WTC11 (cell line): ENCODE results near the gene LAMA5. TPM values are rescaled to one million over a fixed set of nuclear protein-coding genes. Genes with fewer than 3 reads are reported as not detected.

Source experiments
- ATAC-seq: fragments of 200-7000 bp; cut with Tn5 transposase; 2 replicates; pipeline ENCODE4 v1.10.0; 2021; ENCODE audit warnings: mild to moderate bottlenecking, moderate library complexity
- CTCF ChIA-PET: fragments of 300-600 bp; sonication (Branson Sonifier 250); formaldehyde crosslinking; loops from one replicate; lab custom pipeline; 2021; ENCODE audit warnings: antibody characterized with exemption; lab: Charles Lee
- POLR2A ChIA-PET: fragments of 350-600 bp; sonication (Branson Sonifier 250); formaldehyde crosslinking; loops from one replicate; lab custom pipeline; 2021; ENCODE audit warnings: antibody characterized with exemption; lab: Charles Lee
- DNase-seq: peaks from one replicate; pipeline ENCODE4 v3.0.0; 2021; ENCODE audit warnings: low spot score
- H3K27ac Mint-ChIP-seq: 2 replicates; pipeline ENCODE4 v1.8.0; 2021; ENCODE audit warnings: mixed read lengths
- H3K27me3 Mint-ChIP-seq: 2 replicates; pipeline ENCODE4 v1.8.0; 2021; ENCODE audit warnings: low read depth, mild to moderate bottlenecking, moderate library complexity, mixed read lengths
- H3K36me3 Mint-ChIP-seq: 2 replicates; pipeline ENCODE4 v1.8.0; 2021; ENCODE audit warnings: mixed read lengths
- H3K4me1 Mint-ChIP-seq: 2 replicates; pipeline ENCODE4 v1.8.0; 2022; ENCODE audit warnings: mixed read lengths
- H3K4me3 Mint-ChIP-seq: 2 replicates; pipeline ENCODE4 v1.8.0; 2021; ENCODE audit warnings: mild to moderate bottlenecking, moderate library complexity, mixed read lengths
- H3K9me3 Mint-ChIP-seq: 2 replicates; pipeline ENCODE4 v1.8.0; 2021; ENCODE audit warnings: mixed read lengths
- CREB1 ChIP-seq: sonication (generic); formaldehyde crosslinking; IDR thresholded peaks from 2 replicates; pipeline ENCODE4 v1.8.0; 2023; ENCODE audit warnings: mild to moderate bottlenecking, missing genetic modification reagents
- ETV6 ChIP-seq: sonication (generic); formaldehyde crosslinking; IDR thresholded peaks from 2 replicates; pipeline ENCODE4 v1.8.1; 2022; ENCODE audit warnings: mild to moderate bottlenecking, missing genetic modification reagents
- FOXK1 ChIP-seq: sonication (generic); formaldehyde crosslinking; IDR thresholded peaks from 2 replicates; pipeline ENCODE4 v1.8.0; 2022; ENCODE audit warnings: mild to moderate bottlenecking, moderate library complexity, missing genetic modification reagents
- FOXP1 ChIP-seq: sonication (generic); formaldehyde crosslinking; IDR thresholded peaks from 2 replicates; pipeline ENCODE4 v1.8.0; 2022; ENCODE audit warnings: missing genetic modification reagents, mild to moderate bottlenecking, moderate library complexity, borderline replicate concordance
- GRHL2 ChIP-seq: fragments of 250-450 bp; sonication (Bioruptor Pico); IDR thresholded peaks from 2 replicates; pipeline ENCODE4 v1.8.0; 2022; ENCODE audit warnings: mild to moderate bottlenecking, moderate library complexity; ENCODE audit not compliant: insufficient replicate concordance, severe bottlenecking
- GTF2I ChIP-seq: fragments of 250-450 bp; sonication (Bioruptor Pico); conservative IDR thresholded peaks from 2 replicates; pipeline ENCODE4 v1.4.0; 2021; ENCODE audit warnings: mild to moderate bottlenecking
- NR2C2 ChIP-seq: sonication (generic); formaldehyde crosslinking; IDR thresholded peaks from 2 replicates; pipeline ENCODE4 v1.8.0; 2022; ENCODE audit warnings: mild to moderate bottlenecking, missing genetic modification reagents
- SMAD3 ChIP-seq: sonication (generic); formaldehyde crosslinking; IDR thresholded peaks from 2 replicates; pipeline ENCODE4 v1.8.0; 2022; ENCODE audit warnings: missing genetic modification reagents, mild to moderate bottlenecking, borderline replicate concordance
- SOX15 ChIP-seq: fragments of 250-450 bp; sonication (Bioruptor Pico); IDR thresholded peaks from 2 replicates; pipeline ENCODE4 v1.9.0; 2021; ENCODE audit warnings: mild to moderate bottlenecking
- ZNF219 ChIP-seq: sonication (generic); formaldehyde crosslinking; IDR thresholded peaks from 2 replicates; pipeline ENCODE4 v1.8.0; 2023; ENCODE audit warnings: missing genetic modification reagents, mild to moderate bottlenecking, borderline replicate concordance
- ZNF317 ChIP-seq: sonication (generic); formaldehyde crosslinking; IDR thresholded peaks from 2 replicates; pipeline ENCODE4 v1.8.1; 2023; ENCODE audit warnings: low read depth, mild to moderate bottlenecking, moderate library complexity, missing genetic modification reagents, borderline replicate concordance
- ZNF423 ChIP-seq: fragments of 250-450 bp; sonication (Bioruptor Pico); IDR thresholded peaks from 2 replicates; pipeline ENCODE4 v2.1.2; 2022; ENCODE audit warnings: mild to moderate bottlenecking, moderate library complexity
- ZNF671 ChIP-seq: fragments of 250-450 bp; sonication (Bioruptor Pico); IDR thresholded peaks from 2 replicates; pipeline ENCODE4 v1.8.0; 2021; ENCODE audit warnings: mild to moderate bottlenecking
- total RNA-seq: library from RNA; stranded (reverse); gene quantifications from 3 replicates; pipeline ENCODE4 v1.2.3, GENCODE V29; 2021
- TF ChIP-seq, protein P1 (sequence below): fragments of 250-450 bp; sonication (Bioruptor Pico); IDR thresholded peaks from 2 replicates; pipeline ENCODE4 v1.9.0; 2021; ENCODE audit warnings: mild to moderate bottlenecking
- TF ChIP-seq, protein P2 (sequence below): fragments of 250-450 bp; sonication (Bioruptor Pico); IDR thresholded peaks from 2 replicates; pipeline ENCODE4 v1.9.0; 2021; ENCODE audit warnings: mild to moderate bottlenecking, borderline replicate concordance
- TF ChIP-seq, protein P3 (sequence below): sonication (generic); formaldehyde crosslinking; IDR thresholded peaks from 2 replicates; pipeline ENCODE4 v1.8.0; 2022; ENCODE audit warnings: mild to moderate bottlenecking, missing genetic modification reagents
- TF ChIP-seq, protein P4 (sequence below): sonication (generic); formaldehyde crosslinking; IDR thresholded peaks from 2 replicates; pipeline ENCODE4 v1.8.1; 2023; ENCODE audit warnings: mild to moderate bottlenecking, missing genetic modification reagents, moderate library complexity
- TF ChIP-seq, protein P5 (sequence below): sonication (generic); formaldehyde crosslinking; IDR thresholded peaks from 2 replicates; pipeline ENCODE4 v1.8.0; 2022; ENCODE audit warnings: mild to moderate bottlenecking, missing genetic modification reagents
- TF ChIP-seq, protein P6 (sequence below): sonication (generic); formaldehyde crosslinking; conservative IDR thresholded peaks from 2 replicates; pipeline ENCODE4 v1.8.1; 2023; ENCODE audit warnings: mild to moderate bottlenecking, low read depth, missing genetic modification reagents, moderate library complexity
- TF ChIP-seq, protein P7 (sequence below): sonication (generic); formaldehyde crosslinking; IDR thresholded peaks from 2 replicates; pipeline ENCODE4 v1.8.0; 2023; ENCODE audit warnings: missing genetic modification reagents

Gene LAMA5
- total RNA-seq, 1 experiment from 2014 or later, result 329 TPM

DNA sequence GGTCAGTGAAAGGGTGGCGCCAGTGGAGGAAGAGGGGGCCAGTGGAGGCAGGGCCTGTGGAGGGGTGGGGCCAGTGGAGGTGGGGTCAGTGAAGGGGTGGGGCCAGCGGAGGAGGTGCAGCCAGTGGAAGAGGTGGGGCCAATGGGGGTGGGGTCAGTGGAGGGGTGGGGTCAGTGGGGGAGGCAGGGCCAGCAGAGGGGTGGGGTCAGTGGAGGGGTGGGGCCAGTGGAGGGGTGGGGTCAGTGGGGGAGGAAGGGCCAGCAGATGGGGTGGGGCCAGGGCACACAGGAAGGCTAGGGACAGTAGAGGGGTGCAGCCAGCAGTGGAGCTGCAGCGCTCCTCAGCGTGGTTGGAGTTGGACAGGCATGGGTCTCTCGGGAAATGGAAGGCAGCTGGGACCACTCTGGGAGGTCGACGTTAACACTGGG, 45.6 kb downstream of the LAMA5 start:
- peak; percentile 59 for DNase-seq
- Mint-ChIP-seq H3K4me1 (no peaks in the 10 kb centered on the region), H3K4me3 (no peak overlapping the region), H3K27me3 (no peaks in the 10 kb centered on the region), H3K27ac (no peak overlapping the region), H3K9me3 (0 out of 2 replicates have a peak, but pooled peaks cover 4% of the 10 kb centered on the region), H3K36me3 (peaks cover 47% of the 10 kb centered on the region)
- TF ChIP-seq NR2C2 (CRISPR knock-in tag) (no peak), SOX15 (CRISPR knock-in tag) (no peak), GTF2I (no peak), SMAD3 (CRISPR knock-in tag) (no peak), ZNF423 (no peak)
- TF ChIP-seq, protein P1, sequence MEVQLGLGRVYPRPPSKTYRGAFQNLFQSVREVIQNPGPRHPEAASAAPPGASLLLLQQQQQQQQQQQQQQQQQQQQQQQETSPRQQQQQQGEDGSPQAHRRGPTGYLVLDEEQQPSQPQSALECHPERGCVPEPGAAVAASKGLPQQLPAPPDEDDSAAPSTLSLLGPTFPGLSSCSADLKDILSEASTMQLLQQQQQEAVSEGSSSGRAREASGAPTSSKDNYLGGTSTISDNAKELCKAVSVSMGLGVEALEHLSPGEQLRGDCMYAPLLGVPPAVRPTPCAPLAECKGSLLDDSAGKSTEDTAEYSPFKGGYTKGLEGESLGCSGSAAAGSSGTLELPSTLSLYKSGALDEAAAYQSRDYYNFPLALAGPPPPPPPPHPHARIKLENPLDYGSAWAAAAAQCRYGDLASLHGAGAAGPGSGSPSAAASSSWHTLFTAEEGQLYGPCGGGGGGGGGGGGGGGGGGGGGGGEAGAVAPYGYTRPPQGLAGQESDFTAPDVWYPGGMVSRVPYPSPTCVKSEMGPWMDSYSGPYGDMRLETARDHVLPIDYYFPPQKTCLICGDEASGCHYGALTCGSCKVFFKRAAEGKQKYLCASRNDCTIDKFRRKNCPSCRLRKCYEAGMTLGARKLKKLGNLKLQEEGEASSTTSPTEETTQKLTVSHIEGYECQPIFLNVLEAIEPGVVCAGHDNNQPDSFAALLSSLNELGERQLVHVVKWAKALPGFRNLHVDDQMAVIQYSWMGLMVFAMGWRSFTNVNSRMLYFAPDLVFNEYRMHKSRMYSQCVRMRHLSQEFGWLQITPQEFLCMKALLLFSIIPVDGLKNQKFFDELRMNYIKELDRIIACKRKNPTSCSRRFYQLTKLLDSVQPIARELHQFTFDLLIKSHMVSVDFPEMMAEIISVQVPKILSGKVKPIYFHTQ (CRISPR knock-in tag), result no peak
- TF ChIP-seq, protein P2, sequence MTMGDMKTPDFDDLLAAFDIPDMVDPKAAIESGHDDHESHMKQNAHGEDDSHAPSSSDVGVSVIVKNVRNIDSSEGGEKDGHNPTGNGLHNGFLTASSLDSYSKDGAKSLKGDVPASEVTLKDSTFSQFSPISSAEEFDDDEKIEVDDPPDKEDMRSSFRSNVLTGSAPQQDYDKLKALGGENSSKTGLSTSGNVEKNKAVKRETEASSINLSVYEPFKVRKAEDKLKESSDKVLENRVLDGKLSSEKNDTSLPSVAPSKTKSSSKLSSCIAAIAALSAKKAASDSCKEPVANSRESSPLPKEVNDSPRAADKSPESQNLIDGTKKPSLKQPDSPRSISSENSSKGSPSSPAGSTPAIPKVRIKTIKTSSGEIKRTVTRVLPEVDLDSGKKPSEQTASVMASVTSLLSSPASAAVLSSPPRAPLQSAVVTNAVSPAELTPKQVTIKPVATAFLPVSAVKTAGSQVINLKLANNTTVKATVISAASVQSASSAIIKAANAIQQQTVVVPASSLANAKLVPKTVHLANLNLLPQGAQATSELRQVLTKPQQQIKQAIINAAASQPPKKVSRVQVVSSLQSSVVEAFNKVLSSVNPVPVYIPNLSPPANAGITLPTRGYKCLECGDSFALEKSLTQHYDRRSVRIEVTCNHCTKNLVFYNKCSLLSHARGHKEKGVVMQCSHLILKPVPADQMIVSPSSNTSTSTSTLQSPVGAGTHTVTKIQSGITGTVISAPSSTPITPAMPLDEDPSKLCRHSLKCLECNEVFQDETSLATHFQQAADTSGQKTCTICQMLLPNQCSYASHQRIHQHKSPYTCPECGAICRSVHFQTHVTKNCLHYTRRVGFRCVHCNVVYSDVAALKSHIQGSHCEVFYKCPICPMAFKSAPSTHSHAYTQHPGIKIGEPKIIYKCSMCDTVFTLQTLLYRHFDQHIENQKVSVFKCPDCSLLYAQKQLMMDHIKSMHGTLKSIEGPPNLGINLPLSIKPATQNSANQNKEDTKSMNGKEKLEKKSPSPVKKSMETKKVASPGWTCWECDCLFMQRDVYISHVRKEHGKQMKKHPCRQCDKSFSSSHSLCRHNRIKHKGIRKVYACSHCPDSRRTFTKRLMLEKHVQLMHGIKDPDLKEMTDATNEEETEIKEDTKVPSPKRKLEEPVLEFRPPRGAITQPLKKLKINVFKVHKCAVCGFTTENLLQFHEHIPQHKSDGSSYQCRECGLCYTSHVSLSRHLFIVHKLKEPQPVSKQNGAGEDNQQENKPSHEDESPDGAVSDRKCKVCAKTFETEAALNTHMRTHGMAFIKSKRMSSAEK, result no peak
- CTCF ChIA-PET, result no interaction called here
- peak; percentile 70 for ATAC-seq
- POLR2A ChIA-PET, result no interaction called here

DNA sequence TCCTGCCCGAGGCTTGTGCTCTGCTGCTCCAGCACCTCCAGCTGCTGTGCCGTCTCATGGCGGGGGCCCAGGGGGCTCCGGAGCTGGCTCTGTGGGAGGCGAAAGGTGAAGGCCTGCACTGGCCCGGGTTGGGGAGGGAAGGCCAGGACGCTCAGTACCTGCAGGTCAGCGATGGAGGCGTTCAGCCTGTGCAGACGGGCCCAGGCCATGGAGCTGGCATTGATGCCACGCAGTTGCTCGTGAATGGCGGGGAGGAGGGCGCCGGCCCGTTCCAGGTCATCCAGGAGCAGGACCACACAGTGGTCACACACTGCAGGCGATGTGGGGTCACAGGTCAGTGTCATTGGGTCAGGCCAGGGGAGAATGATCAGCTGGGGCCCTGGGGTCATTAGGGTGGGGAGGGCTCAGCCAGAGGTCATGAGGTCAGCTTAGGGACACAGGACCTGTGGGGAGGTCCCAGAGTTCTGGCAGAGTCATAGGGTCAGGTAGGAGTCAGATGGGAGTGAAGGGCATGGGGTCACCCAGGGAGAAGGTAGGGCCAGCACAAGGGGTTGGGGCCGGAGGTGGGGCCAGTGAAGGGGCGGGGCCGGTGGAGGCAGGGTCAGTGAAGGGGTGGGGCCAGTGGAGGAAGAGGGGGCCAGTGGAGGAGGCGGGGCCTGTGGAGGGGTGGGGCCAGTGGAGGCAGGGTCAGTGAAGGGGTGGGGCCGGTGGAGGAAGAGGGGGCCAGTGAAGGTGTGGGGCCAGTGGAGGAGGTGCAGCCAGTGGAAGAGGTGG, 46.3 kb downstream of the LAMA5 start:
- H3K36me3 Mint-ChIP-seq, result peaks cover 47% of the 10 kb centered on the region
- POLR2A ChIA-PET, result no interaction called here
- DNase-seq, result peak; percentile 73
- TF ChIP-seq SOX15 (CRISPR knock-in tag), result no peak
- TF ChIP-seq ZNF423, result no peak
- no peak for TF ChIP-seq ZNF219
- TF ChIP-seq, protein P3, sequence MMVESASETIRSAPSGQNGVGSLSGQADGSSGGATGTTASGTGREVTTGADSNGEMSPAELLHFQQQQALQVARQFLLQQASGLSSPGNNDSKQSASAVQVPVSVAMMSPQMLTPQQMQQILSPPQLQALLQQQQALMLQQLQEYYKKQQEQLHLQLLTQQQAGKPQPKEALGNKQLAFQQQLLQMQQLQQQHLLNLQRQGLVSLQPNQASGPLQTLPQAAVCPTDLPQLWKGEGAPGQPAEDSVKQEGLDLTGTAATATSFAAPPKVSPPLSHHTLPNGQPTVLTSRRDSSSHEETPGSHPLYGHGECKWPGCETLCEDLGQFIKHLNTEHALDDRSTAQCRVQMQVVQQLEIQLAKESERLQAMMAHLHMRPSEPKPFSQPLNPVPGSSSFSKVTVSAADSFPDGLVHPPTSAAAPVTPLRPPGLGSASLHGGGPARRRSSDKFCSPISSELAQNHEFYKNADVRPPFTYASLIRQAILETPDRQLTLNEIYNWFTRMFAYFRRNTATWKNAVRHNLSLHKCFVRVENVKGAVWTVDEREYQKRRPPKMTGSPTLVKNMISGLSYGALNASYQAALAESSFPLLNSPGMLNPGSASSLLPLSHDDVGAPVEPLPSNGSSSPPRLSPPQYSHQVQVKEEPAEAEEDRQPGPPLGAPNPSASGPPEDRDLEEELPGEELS (CRISPR knock-in tag), result no peak
- no peak for TF ChIP-seq ZNF671 (CRISPR knock-in tag)
- no peak for TF ChIP-seq GRHL2
- no peak for TF ChIP-seq CREB1 (CRISPR knock-in tag)
- TF ChIP-seq, protein P4, sequence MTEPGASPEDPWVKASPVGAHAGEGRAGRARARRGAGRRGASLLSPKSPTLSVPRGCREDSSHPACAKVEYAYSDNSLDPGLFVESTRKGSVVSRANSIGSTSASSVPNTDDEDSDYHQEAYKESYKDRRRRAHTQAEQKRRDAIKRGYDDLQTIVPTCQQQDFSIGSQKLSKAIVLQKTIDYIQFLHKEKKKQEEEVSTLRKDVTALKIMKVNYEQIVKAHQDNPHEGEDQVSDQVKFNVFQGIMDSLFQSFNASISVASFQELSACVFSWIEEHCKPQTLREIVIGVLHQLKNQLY (CRISPR knock-in tag), result no peak
- no peak for TF ChIP-seq ETV6 (CRISPR knock-in tag)
- TF ChIP-seq FOXK1 (CRISPR knock-in tag), result no peak
- no peak for TF ChIP-seq FOXP1 (CRISPR knock-in tag)
- TF ChIP-seq, protein P5, sequence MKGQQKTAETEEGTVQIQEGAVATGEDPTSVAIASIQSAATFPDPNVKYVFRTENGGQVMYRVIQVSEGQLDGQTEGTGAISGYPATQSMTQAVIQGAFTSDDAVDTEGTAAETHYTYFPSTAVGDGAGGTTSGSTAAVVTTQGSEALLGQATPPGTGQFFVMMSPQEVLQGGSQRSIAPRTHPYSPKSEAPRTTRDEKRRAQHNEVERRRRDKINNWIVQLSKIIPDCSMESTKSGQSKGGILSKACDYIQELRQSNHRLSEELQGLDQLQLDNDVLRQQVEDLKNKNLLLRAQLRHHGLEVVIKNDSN, result no peak
- TF ChIP-seq ZNF317 (CRISPR knock-in tag), result no peak
- TF ChIP-seq, protein P6, sequence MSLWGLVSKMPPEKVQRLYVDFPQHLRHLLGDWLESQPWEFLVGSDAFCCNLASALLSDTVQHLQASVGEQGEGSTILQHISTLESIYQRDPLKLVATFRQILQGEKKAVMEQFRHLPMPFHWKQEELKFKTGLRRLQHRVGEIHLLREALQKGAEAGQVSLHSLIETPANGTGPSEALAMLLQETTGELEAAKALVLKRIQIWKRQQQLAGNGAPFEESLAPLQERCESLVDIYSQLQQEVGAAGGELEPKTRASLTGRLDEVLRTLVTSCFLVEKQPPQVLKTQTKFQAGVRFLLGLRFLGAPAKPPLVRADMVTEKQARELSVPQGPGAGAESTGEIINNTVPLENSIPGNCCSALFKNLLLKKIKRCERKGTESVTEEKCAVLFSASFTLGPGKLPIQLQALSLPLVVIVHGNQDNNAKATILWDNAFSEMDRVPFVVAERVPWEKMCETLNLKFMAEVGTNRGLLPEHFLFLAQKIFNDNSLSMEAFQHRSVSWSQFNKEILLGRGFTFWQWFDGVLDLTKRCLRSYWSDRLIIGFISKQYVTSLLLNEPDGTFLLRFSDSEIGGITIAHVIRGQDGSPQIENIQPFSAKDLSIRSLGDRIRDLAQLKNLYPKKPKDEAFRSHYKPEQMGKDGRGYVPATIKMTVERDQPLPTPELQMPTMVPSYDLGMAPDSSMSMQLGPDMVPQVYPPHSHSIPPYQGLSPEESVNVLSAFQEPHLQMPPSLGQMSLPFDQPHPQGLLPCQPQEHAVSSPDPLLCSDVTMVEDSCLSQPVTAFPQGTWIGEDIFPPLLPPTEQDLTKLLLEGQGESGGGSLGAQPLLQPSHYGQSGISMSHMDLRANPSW (CRISPR knock-in tag), result no peak
- TF ChIP-seq, protein P7, sequence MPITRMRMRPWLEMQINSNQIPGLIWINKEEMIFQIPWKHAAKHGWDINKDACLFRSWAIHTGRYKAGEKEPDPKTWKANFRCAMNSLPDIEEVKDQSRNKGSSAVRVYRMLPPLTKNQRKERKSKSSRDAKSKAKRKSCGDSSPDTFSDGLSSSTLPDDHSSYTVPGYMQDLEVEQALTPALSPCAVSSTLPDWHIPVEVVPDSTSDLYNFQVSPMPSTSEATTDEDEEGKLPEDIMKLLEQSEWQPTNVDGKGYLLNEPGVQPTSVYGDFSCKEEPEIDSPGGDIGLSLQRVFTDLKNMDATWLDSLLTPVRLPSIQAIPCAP (CRISPR knock-in tag), result no peak

More for the DNA sequence above, 46.3 kb downstream of the LAMA5 start:
- Mint-ChIP-seq H3K27me3 (no peaks in the 10 kb centered on the region), H3K4me3 (no peak overlapping the region), H3K9me3 (no peaks in the 10 kb centered on the region), H3K27ac (no peak overlapping the region; the same call in 1 of the 2 replicates), H3K4me1 (no peaks in the 10 kb centered on the region)
- ATAC-seq, result peak; percentile 60
- CTCF ChIA-PET, result no interaction called here
